Pulmonary artery endothelial cell (primary cell): ENCODE measurements around the gene LRFN3. TPM values are rescaled to one million over a fixed set of nuclear protein-coding genes. Genes with fewer than 3 reads are reported as not detected.
"Not testable (repeated sequence)": the region's sequence is repeated elsewhere in the genome, so short reads cannot be mapped to it uniquely, and the experiment has no call there.

Experiments
- DNase-seq: peaks from one replicate; pipeline ENCODE4 v3.0.0-alpha.2; 2011; ENCODE audit warnings: low read depth, low spot score
- total RNA-seq: library from RNA; depleted of rRNA; stranded (reverse); fragments of >200 nt; gene quantifications from 2 replicates; pipeline ENCODE4 v1.2.3, GENCODE V29; 2014

The LRFN3 gene
- total RNA-seq, 1 donor from 2014 or later: 2.6 TPM

- no peak for DNase-seq
These were observed 1.4 kb downstream of the LRFN3 start for GRCh38 chr19:35937345-35938281.

- no peak for DNase-seq
These were observed 2.4 kb downstream of the LRFN3 start for GRCh38 chr19:35938282-35939224.

GRCh38 chr19:35939307-35940077, 3.3 kb downstream of the LRFN3 start:
- DNase-seq: no peak

- DNase-seq: no peak
These were observed 4.1 kb downstream of the LRFN3 start for GRCh38 chr19:35940078-35940775.

GRCh38 chr19:35940839-35941238, 4.7 kb downstream of the LRFN3 start:
- no peak for DNase-seq

GRCh38 chr19:35942235-35942634, 6.1 kb downstream of the LRFN3 start:
- DNase-seq: no peak

- no peak for DNase-seq
These were observed 7.4 kb downstream of the LRFN3 start for GRCh38 chr19:35943321-35944301.

- no peak for DNase-seq
These were observed 8.4 kb downstream of the LRFN3 start for GRCh38 chr19:35944556-35944955.

GRCh38 chr19:35945121-35945790, 9.1 kb downstream of the LRFN3 start:
- no peak for DNase-seq

GRCh38 chr19:35946203-35946602, 10.0 kb downstream of the LRFN3 start:
- no peak for DNase-seq

GRCh38 chr19:35949131-35949530, 13.0 kb downstream of the LRFN3 start:
- DNase-seq: no peak

GRCh38 chr19:35955881-35956634, 19.9 kb downstream of the LRFN3 start:
- DNase-seq: no peak

- not testable (repeated sequence) for DNase-seq
These were observed 21.2 kb downstream of the LRFN3 start for GRCh38 chr19:35957411-35957810.

GRCh38 chr19:35958660-35959039, 22.5 kb downstream of the LRFN3 start:
- no peak for DNase-seq

GRCh38 chr19:35959040-35959967, 23.1 kb downstream of the LRFN3 start:
- DNase-seq: no peak

GRCh38 chr19:35959968-35960320, 23.8 kb downstream of the LRFN3 start:
- no peak for DNase-seq

GRCh38 chr19:35960432-35960972, 24.3 kb downstream of the LRFN3 start:
- no peak for DNase-seq
